Measurements from ENCODE around the gene ZNF629.

- no peak for TF ChIP-seq CTCF (IDR thresholded peaks at IDR 0.05)
- TF ChIP-seq POLR2A (IDR thresholded peaks at IDR 0.05): no peak
These were observed 46.4 kb downstream of the ZNF629 start for GRCh38 chr16:30740364-30741251.

Measured in adrenal gland (tissue), 5 donors.